Right cardiac atrium (tissue), 5 donors: ENCODE results near the gene PEX3. TPM values are rescaled to one million over a fixed set of nuclear protein-coding genes. Genes with fewer than 3 reads are reported as not detected.
A peak's percentile ranks its signal among the peaks of the same experiment; 100 is the strongest.
"Not testable (repeated sequence)": the region's sequence is repeated elsewhere in the genome, so short reads cannot be mapped to it uniquely, and the experiment has no call there.

Experiments
- ATAC-seq, 2 donors: fragments of 200-7000 bp; cut with Tn5 transposase; one replicate each; pipeline versions ENCODE4 v1.8.0 to v1.9.1; 2020; ENCODE audit warnings: moderate library complexity in 2 of 2, mild to moderate bottlenecking in 1 of 2
- DNase-seq, 3 donors: peaks; one replicate each; pipeline ENCODE4 v3.0.0-alpha.2; 2020
- H3K27ac ChIP-seq: one replicate; pipeline ENCODE4 v1.5.1; 2013; ENCODE audit warnings: mild to moderate bottlenecking, low read length, control low read depth, moderate library complexity
- H3K27me3 ChIP-seq: one replicate; pipeline ENCODE4 v1.6.1; 2013; ENCODE audit not compliant: control insufficient read depth, insufficient read depth
- H3K4me1 ChIP-seq: one replicate; pipeline ENCODE4 v1.6.1; 2013; ENCODE audit warnings: low read length; ENCODE audit not compliant: control insufficient read depth, insufficient read depth
- H3K4me3 ChIP-seq: one replicate; pipeline ENCODE4 v1.5.1; 2013; ENCODE audit warnings: low read length, control low read depth
- H3K9me3 ChIP-seq: one replicate; pipeline ENCODE4 v1.6.1; 2013; ENCODE audit warnings: low read length; ENCODE audit not compliant: control insufficient read depth
- WGBS: extraction: QIAGEN DNeasy Blood & Tissue Kit; methylation state at CpG from one replicate; pipeline ENCODE4 v1.1.7; 2013; 5-methylcytosine and 5-hydroxymethylcytosine counted together
- intact Hi-C, 4 donors: fragments of 100-400 bp; cut with DNase I; formaldehyde crosslinking; loops; one replicate each; pipeline versions ENCODE4 v1.11.0 to v1.14.0; 2022 to 2023
- polyA plus RNA-seq: library from polyadenylated mRNA; stranded (reverse); fragments of 200-250 nt; gene quantifications from one replicate; pipeline ENCODE4 v1.2.3, GENCODE V29; 2013
- total RNA-seq, 4 donors: library from RNA; stranded (reverse); fragmentation: NEBNext Ultra II Directional; extraction: Animal tissue kit (Norgen Biotek cat#: 25700); gene quantifications; one replicate each; pipeline ENCODE4 v1.2.1, GENCODE V29; 2021
- donor health status: healthy with polysubstance abuse.
- donor health status: DM: no; HTN: yes; CAD: no.
- donor health status: DM: no; HTN: no; CAD: no.
- donor health status: DM: no; HTN: yes; CAD: no; lungs with severe emphysema.
- donor health status: DM: yes; HTN: yes; CAD: no.

PEX3 gene
- total and polyA plus RNA-seq, 5 donors = 11.9 to 22.0 (median 18.9) TPM

DNA sequence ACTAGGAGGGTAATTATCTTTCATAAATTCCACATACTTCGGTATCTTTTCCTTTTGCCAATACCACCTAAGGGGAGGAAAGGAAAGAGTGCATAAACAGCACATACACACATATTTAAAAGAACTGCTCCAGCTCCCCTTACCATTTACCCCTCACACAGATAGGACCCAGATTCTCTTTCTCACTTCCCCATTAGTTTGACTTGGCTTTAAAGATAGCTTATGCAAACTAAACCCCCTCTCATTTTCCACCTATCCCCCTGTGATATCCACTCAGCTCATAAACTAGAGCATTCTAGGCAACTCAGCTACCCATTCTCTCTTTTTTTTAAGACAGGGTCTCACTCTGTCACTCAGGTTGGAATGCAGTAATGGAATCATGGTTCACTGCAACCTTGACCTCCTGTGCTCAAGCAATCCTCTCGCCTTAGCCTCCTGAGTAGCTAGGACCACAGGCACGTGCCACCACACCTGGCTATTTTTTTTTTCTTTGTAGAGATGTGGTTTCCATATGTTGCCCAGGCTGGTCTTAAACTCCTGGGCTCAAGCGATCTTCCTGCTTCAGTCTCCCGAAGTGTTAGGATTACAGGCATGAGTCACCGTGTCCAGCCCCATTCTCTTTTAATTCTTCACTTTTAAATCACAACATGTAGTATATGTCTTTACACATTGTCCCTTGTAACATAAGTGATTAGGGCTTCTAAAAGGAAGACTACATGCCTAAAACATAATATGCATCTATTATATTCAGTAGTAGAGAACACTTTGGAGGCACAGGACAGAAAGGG lies 56.9 kb downstream of the PEX3 start:
- DNase-seq (no peak), ATAC-seq (no peak)

DNA sequence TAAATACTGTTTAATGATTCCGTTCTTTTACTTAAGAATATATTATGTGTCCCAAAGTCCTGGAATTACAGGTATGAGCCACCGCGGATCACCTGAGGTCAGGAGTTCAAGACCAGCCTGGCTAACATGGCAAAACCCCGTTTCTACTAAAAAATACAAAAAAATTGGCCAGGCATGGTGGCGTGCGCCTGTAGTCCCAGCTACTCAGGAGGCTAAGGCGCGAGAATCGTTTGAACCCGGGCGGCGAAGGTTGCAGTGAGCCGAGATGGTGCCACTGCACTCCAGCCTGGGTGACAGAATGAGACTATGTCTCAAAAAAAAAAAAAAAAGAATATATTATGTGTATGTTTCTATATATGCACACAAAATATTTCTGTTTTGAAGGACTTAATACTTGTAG lies 59.7 kb downstream of the PEX3 start:
- H3K4me3 ChIP-seq = peak overlapping the region; percentile 49
- H3K4me1 ChIP-seq, DNase-seq, H3K27ac ChIP-seq, H3K27me3 ChIP-seq, ATAC-seq, H3K9me3 ChIP-seq, intact Hi-C loops: not testable (repeated sequence)
- 95% methylated on average over 13 of the region's 13 CpGs for WGBS

More for the DNA sequence above, 56.9 kb downstream of the PEX3 start:
- intact Hi-C loops = no loop called here
- no peak overlapping the region for H3K27ac ChIP-seq
- 95% methylated on average over 6 of the region's 6 CpGs for WGBS
- peaks cover 2% of the 10 kb centered on the region for H3K4me1 ChIP-seq
- H3K4me3 ChIP-seq = no peak overlapping the region
- H3K9me3 ChIP-seq = no peaks in the 10 kb centered on the region
- no peaks in the 10 kb centered on the region for H3K27me3 ChIP-seq

DNA sequence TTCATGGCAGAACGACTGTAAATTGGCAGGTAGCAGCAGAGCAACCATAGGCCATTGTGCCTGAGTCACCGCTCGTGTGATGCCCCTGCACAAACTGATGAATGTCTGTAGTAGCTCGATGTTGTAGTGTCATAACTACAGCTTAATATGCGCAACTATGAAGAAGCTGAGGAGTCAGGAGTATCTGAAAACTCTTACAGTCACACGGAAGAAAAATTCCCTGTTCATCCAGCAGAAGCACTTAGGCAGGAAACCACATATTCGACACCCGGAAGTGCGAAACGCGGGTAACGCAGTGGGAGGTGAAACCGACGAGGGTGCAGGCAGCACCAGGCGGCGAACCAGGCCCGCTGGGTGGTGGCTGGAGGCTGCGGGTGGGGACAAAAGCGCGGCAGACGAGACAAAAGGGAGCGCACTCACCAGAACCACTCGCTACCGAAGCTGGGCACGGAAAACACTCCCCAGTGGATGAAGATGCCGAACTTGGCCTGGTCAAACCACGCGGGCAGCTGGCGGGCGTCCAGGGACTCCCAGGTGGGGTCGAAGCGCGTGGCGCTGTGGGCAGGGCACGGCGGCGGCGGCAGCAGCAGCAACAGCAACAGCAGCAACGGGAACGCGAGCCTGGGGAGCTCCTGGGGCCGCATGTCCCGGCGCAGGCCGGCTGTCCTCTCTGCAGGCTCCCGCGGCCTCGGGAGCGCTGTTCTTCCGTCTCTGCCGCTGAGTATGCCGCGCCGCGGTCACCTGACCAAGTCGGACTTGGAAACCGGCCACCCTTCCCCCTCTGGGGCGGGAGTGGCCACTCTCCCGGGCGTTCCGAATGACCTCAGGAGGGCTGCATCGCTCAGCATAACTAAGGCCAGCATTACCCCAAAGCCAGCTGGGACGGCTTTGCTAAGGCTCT lies 60.6 kb downstream of the PEX3 start, which contains the start of gene FUCA2:
Gene FUCA2 (minus strand): TSS at position 730 of the 901 bp plus-strand sequence. CDS start 86 bp downstream, at position 644.
- Histone ChIP-seq H3K27me3 (no peaks in the 10 kb centered on the region), H3K4me1 (peaks cover 5% of the 10 kb centered on the region), H3K9me3 (no peaks in the 10 kb centered on the region), H3K4me3 (peak within 1 kb of the TSS; percentile 49), H3K27ac (peak within 1 kb of the TSS; percentile 83)
- intact Hi-C loops = no loop called here
- peak; percentile 95 to 98 (median 97) for DNase-seq
- 2% methylated on average over 63 of the region's 63 CpGs for WGBS
- ATAC-seq = peak; percentile 94 to 96

- Histone ChIP-seq H3K4me3 (no peak overlapping the region), H3K9me3 (no peaks in the 10 kb centered on the region), H3K27me3 (no peaks in the 10 kb centered on the region), H3K4me1 (peaks cover 5% of the 10 kb centered on the region), H3K27ac (no peak overlapping the region)
- intact Hi-C loops = no loop called here
- peak in 1 of 3 donors; percentile 58 for DNase-seq
- 68% methylated on average over 4 of the region's 4 CpGs for WGBS
- no peak for ATAC-seq
These were observed 62.8 kb downstream of the PEX3 start for GRCh38 chr6:143513410-143513809.

DNA sequence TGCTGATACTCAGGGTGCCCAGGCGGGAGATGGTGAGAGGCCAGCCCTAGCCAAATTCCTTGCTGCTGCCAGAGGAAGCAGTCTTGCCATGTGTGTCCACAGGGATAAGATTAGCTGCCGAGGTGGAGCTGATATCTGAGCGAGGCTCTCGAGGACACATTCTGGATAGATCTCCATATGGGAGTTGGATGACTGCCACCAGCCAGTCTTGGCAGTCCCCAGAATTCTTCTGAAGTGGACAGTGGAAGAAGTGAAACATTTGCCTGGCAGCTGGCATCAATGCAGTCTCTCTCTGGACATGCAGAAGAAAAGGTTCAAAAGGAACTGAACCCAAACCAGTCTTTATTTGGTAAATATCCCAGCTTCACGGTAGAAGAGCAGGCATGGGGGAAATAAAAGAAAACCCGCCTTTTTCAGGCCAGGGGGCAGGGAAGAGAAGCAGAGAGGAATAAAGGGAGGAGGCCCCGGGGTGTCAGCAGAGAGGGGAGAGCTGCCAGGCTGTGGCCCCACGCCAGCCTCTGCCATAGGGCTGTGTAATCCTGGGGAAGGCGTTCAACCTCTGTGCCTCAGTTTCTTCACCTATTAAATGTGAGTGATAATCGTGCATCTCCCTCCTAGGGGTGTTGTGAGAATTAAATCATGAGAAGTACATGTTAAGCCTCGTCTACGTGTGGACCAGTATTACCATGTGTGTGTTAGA lies 64.6 kb downstream of the PEX3 start:
- WGBS = 50% methylated on average over 12 of the region's 12 CpGs
- Histone ChIP-seq H3K4me1 (peaks cover 5% of the 10 kb centered on the region), H3K4me3 (no peak overlapping the region), H3K27ac (peak overlapping the region; percentile 80), H3K9me3 (no peaks in the 10 kb centered on the region), H3K27me3 (no peaks in the 10 kb centered on the region)
- peak; percentile 78 to 86 (median 86) for DNase-seq
- intact Hi-C loops = no loop called here
- ATAC-seq = peak; percentile 65 to 79

- 76% methylated on average over 7 of the region's 7 CpGs for WGBS
- H3K4me1 ChIP-seq = peaks cover 5% of the 10 kb centered on the region
- intact Hi-C loops = no loop called here
- ATAC-seq = no peak
- peak overlapping the region; percentile 9 for H3K27ac ChIP-seq
- peak in 1 of 3 donors; percentile 37 for DNase-seq
- H3K27me3 ChIP-seq = no peaks in the 10 kb centered on the region
- no peak overlapping the region for H3K4me3 ChIP-seq
- no peaks in the 10 kb centered on the region for H3K9me3 ChIP-seq
These were observed 65.3 kb downstream of the PEX3 start for GRCh38 chr6:143515766-143516355.

DNA sequence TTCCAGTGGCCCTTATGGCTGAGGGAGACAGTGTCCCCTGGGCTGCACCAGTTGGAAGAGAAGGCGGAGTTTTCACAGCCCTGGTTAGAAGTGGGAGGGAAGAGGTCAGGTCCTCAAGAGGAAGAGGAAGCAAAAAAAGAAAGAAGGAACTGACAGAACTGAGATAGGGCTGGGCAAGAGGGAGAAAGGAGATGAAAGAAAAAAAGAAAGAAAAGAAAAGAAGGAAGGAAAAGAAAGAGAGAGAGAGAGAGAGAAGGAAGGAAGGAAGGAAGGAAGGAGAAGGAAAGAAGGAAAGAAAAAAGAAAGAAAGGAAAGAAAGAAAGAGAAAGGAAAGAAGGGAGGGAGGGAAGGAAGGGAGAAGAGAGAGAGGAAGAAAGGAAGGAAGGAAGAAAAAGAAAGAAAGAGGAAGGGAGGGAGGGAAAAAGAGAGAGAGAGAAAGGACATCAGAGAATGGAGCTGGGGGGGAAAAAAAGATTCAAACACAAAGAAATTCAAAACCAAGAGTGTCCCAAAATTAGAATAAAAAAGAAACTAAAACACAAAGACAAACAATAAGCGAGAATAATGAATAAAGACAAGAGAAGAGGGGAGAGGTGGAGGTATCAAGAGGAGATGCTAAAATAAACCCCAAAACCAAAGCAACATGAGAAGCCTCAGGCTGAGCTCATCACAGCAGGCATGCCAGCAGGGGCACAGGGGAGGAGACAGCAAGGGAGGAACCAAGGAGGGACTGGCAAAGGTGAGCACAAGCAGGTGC lies 66.3 kb downstream of the PEX3 start:
- no peak overlapping the region for H3K27ac ChIP-seq
- intact Hi-C loops = no loop called here

DNA sequence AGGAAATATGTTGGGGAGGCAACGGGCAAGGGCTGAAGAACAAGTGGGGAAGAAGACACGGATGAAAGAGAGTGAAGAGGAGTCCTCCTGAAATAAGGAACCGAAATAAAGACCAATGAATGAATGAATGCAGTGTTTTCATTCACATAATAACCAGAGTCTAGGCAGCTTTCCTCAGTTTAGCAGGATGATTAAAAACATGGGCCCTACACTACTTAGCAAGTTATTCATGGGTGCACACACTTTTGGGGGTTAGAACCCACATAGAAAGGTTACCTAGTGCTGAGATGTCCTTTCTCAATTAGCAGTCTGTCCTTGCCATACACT lies 66.8 kb downstream of the PEX3 start:
- DNase-seq (no peak), ATAC-seq (no peak)
- intact Hi-C loops = no loop called here
- 74% methylated on average over 3 of the region's 3 CpGs for WGBS
- no peak overlapping the region for H3K27ac ChIP-seq
- H3K27me3 ChIP-seq = no peaks in the 10 kb centered on the region
- H3K9me3 ChIP-seq = no peaks in the 10 kb centered on the region
- H3K4me1 ChIP-seq = peaks cover 3% of the 10 kb centered on the region
- no peak overlapping the region for H3K4me3 ChIP-seq

More for the DNA sequence above, 66.3 kb downstream of the PEX3 start:
- Histone ChIP-seq H3K4me3 (no peak overlapping the region), H3K9me3 (no peaks in the 10 kb centered on the region), H3K4me1 (peaks cover 3% of the 10 kb centered on the region), H3K27me3 (no peaks in the 10 kb centered on the region)
- ATAC-seq = no peak
- no peak for DNase-seq
- 80% methylated on average over 2 of the region's 2 CpGs for WGBS

DNA sequence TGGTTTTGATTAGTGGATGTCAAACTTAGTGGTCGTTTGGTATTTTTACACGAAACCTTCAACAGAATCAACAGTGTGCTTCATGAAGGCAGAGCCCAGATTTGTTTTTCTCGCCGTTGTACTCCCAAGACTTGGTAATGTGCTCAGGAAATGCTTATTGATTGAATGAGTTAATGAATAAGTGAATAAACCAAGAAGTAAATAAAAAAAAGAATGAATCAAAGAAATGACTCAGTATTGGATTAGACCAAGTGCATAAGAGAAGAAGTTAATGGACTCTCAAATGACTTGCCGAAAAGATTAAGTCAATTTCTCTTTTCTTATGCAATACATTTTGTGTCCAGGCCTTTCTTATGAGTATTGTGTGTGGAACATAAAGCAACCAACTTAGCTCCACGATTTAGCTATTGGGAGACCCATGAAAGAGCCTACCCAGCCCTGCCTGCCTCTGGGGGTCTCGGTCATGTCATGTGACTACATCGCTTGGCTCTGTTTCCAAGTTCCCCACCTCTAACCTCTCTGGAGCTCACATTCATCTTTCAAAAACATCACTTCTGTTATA lies 71.5 kb downstream of the PEX3 start:
- no peak overlapping the region for H3K4me3 ChIP-seq
- ATAC-seq (no peak), DNase-seq (no peak)
- intact Hi-C loops = no loop called here
- H3K27me3 ChIP-seq = no peaks in the 10 kb centered on the region
- H3K27ac ChIP-seq = no peak overlapping the region
- no peaks in the 10 kb centered on the region for H3K4me1 ChIP-seq
- H3K9me3 ChIP-seq = no peaks in the 10 kb centered on the region
- 90% methylated on average over 8 of the region's 8 CpGs for WGBS

DNA sequence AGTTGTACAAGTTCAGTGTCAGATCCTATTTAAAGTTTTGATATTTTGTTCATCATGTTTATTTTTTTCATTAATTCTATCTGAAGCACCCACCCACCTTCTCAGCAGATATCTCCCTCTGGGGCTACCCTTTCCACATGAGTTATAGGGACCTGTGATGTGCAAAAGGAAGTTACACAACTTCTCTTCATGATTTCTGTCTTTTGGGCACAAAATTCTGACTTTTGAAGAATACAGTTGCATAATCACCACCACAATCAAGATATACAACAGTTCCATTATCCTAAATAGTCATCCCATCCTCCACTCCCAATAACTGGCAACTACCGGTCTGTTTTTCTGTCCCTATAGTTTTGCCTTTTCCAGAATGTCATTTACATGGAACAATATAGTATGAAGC lies 74.8 kb downstream of the PEX3 start:
- DNase-seq (no peak), ATAC-seq (no peak)
- WGBS = 81% methylated on average over 1 of the region's 1 CpG
- no peak overlapping the region for H3K4me3 ChIP-seq
- no peaks in the 10 kb centered on the region for H3K27me3 ChIP-seq
- no peaks in the 10 kb centered on the region for H3K9me3 ChIP-seq
- no peaks in the 10 kb centered on the region for H3K4me1 ChIP-seq
- intact Hi-C loops = no loop called here
- no peak overlapping the region for H3K27ac ChIP-seq
